Natural killer cell (primary cell): Measurements from ENCODE around the gene NDRG4. TPM values are rescaled to one million over a fixed set of nuclear protein-coding genes. Genes with fewer than 3 reads are reported as not detected.

Experiments
- ATAC-seq, 3 donors: fragments of 150-1000 bp in 2 of 3; fragments of 200-7000 bp in 1 of 3; cut with Tn5 transposase; 1 replicate in 1 of 3; 2 replicates in 2 of 3; pipeline ENCODE4 v1.10.0; 2021; ENCODE audit warnings: mild to moderate bottlenecking in 2 of 3, moderate library complexity in 2 of 3
- DNase-seq, 2 donors: peaks; one replicate each; pipeline versions ENCODE4 v3.0.0 to v3.0.0-alpha.2; 2013 to 2021; ENCODE audit warnings: mixed read lengths in 1 of 2
- H3K27ac ChIP-seq: one replicate; pipeline ENCODE4 v1.5.1; 2013; ENCODE audit warnings: mild to moderate bottlenecking, low read length
- H3K27me3 ChIP-seq: one replicate; pipeline ENCODE4 v1.6.1; 2013; ENCODE audit warnings: low read length; ENCODE audit not compliant: control insufficient read depth, insufficient read depth
- H3K36me3 ChIP-seq: one replicate; pipeline ENCODE4 v1.6.1; 2013; ENCODE audit warnings: low read length; ENCODE audit not compliant: control insufficient read depth, insufficient read depth
- H3K4me1 ChIP-seq: one replicate; pipeline ENCODE4 v1.6.1; 2013; ENCODE audit warnings: low read length; ENCODE audit not compliant: control insufficient read depth, insufficient read depth
- H3K4me3 ChIP-seq: one replicate; pipeline ENCODE4 v1.5.1; 2013; ENCODE audit warnings: low read length
- H3K9me3 ChIP-seq: one replicate; pipeline ENCODE4 v1.6.1; 2013; ENCODE audit warnings: low read length; ENCODE audit not compliant: control insufficient read depth, insufficient read depth
- H3K27ac Mint-ChIP-seq, 2 donors: one replicate each; pipeline ENCODE4 v1.8.0; 2022; ENCODE audit warnings: mild to moderate bottlenecking in 2 of 2, mixed read lengths in 2 of 2, moderate library complexity in 1 of 2
- H3K27me3 Mint-ChIP-seq, 2 donors: one replicate each; pipeline ENCODE4 v1.8.0; 2022; ENCODE audit warnings: low read depth in 2 of 2, mixed read lengths in 2 of 2
- H3K36me3 Mint-ChIP-seq: one replicate; pipeline ENCODE4 v1.8.0; 2022; ENCODE audit warnings: mixed read lengths
- H3K4me1 Mint-ChIP-seq, 2 donors: one replicate each; pipeline ENCODE4 v1.8.0; 2022; ENCODE audit warnings: mixed read lengths in 2 of 2
- H3K4me3 Mint-ChIP-seq: one replicate; pipeline ENCODE4 v1.8.0; 2022; ENCODE audit warnings: mild to moderate bottlenecking, moderate library complexity, mixed read lengths
- H3K9me3 Mint-ChIP-seq, 2 donors: one replicate each; pipeline ENCODE4 v1.8.0; 2022; ENCODE audit warnings: mixed read lengths in 2 of 2
- WGBS: methylation state at CpG from one replicate; pipeline ENCODE4 v1.1.7; 2013; ENCODE audit warnings: missing lambda C conversion rate; ENCODE audit not compliant: insufficient coverage; 5-methylcytosine and 5-hydroxymethylcytosine counted together
- intact Hi-C: fragments of 100-400 bp; cut with micrococcal nuclease; formaldehyde crosslinking; loops from one replicate; pipeline ENCODE4 v1.14.2; 2022
- total RNA-seq, 4 donors: library from RNA; stranded (reverse); fragments of 120-200 nt in 1 of 4; gene quantifications; one replicate each; pipeline versions ENCODE4 v1.2.3 to v1.2.4, GENCODE V29; 2013 to 2022
- TF ChIP-seq, protein P1 (sequence below): fragments of 200-600 bp; IDR thresholded peaks from one replicate; pipeline ENCODE4 v1.8.0; 2022; ENCODE audit warnings: antibody characterized with exemption

The NDRG4 gene
- total RNA-seq, 3 donors from 2014 or later (not counting 1 experiment from before 2014, with no cell fraction given) = not detected

DNA sequence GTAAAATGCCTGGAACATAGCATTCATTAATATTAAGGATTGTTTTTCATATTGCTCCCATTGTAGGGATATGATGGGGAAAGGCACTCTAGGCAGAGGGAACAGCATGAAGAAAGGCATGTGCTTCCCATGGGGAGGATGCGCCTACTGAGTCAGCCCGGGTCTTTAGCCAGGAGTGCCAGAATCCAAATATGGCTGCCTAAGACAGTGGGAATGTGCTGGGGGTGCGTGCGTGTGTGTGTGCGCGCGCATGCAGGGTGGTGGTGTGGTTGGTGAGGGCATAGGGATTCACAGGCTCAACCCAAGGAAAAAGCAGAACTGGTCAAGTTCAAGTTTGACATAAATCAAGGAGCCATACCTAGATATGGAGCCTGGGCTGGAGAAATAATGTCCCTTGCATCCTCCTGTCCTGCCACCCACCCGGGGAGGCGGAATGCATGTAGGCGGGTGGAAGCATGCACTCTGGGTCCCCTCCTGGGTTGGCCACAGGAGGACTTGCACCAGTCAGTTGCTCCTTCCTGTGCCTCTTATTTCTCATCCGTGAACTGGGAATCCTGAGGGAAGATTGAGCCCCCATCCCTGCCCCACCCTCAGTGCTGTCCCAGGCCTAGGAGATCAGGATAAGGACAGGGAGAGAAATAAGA is 18.6 kb upstream of the NDRG4 start:
- Histone ChIP-seq H3K4me1 (no peaks in the 10 kb centered on the region), H3K27me3 (no peaks in the 10 kb centered on the region), H3K36me3 (no peaks in the 10 kb centered on the region), H3K4me3 (no peak overlapping the region), H3K9me3 (no peaks in the 10 kb centered on the region), H3K27ac (no peak overlapping the region)
- TF ChIP-seq, protein P1, sequence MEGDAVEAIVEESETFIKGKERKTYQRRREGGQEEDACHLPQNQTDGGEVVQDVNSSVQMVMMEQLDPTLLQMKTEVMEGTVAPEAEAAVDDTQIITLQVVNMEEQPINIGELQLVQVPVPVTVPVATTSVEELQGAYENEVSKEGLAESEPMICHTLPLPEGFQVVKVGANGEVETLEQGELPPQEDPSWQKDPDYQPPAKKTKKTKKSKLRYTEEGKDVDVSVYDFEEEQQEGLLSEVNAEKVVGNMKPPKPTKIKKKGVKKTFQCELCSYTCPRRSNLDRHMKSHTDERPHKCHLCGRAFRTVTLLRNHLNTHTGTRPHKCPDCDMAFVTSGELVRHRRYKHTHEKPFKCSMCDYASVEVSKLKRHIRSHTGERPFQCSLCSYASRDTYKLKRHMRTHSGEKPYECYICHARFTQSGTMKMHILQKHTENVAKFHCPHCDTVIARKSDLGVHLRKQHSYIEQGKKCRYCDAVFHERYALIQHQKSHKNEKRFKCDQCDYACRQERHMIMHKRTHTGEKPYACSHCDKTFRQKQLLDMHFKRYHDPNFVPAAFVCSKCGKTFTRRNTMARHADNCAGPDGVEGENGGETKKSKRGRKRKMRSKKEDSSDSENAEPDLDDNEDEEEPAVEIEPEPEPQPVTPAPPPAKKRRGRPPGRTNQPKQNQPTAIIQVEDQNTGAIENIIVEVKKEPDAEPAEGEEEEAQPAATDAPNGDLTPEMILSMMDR = no peak
- no peak for DNase-seq
- intact Hi-C loops = no loop called here
- no peak overlapping the region for H3K27ac Mint-ChIP-seq
- peak in 1 of 3 donors; percentile 23 for ATAC-seq
- no peaks in the 10 kb centered on the region for H3K9me3 Mint-ChIP-seq
- H3K4me1 Mint-ChIP-seq = no peaks in the 10 kb centered on the region
- no peaks in the 10 kb centered on the region for H3K36me3 Mint-ChIP-seq
- no peak overlapping the region for H3K4me3 Mint-ChIP-seq
- 93% methylated on average over 11 of the region's 11 CpGs for WGBS
- H3K27me3 Mint-ChIP-seq = no peaks in the 10 kb centered on the region

DNA sequence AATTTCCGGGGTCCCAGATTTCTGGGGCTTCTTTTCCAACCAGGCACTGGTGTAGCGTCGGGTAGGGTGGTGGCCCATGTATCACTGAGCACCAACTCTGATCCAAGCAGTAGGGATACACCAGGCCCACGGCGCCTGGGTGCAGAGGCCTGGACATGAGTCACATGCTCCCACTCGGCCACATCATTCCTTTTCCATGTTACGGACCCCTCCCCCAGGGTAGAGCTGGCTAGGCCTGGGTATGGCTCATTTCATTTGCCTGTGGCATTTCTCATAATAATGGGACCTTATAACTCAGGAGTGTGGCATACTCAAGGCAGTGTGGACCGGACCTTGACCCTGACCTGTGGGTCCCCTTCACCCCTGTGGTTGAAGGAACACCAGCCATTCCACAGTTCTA is 18.0 kb upstream of the NDRG4 start:
- WGBS = 78% methylated on average over 8 of the region's 8 CpGs
- H3K9me3 Mint-ChIP-seq = no peaks in the 10 kb centered on the region
- no peaks in the 10 kb centered on the region for H3K4me1 Mint-ChIP-seq
- no peaks in the 10 kb centered on the region for H3K36me3 ChIP-seq
- H3K4me3 Mint-ChIP-seq = no peak overlapping the region
- DNase-seq (no peak), ATAC-seq (peak in 1 of 3 donors; percentile 15)
- H3K27me3 ChIP-seq = no peaks in the 10 kb centered on the region
- no peaks in the 10 kb centered on the region for H3K9me3 ChIP-seq
- H3K4me1 ChIP-seq = no peaks in the 10 kb centered on the region
- no peak overlapping the region for H3K4me3 ChIP-seq
- H3K27ac ChIP-seq = no peak overlapping the region
- H3K27ac Mint-ChIP-seq = no peak overlapping the region
- no peaks in the 10 kb centered on the region for H3K36me3 Mint-ChIP-seq
- intact Hi-C loops = no loop called here
- no peaks in the 10 kb centered on the region for H3K27me3 Mint-ChIP-seq
- TF ChIP-seq, protein P1 = no peak

DNA sequence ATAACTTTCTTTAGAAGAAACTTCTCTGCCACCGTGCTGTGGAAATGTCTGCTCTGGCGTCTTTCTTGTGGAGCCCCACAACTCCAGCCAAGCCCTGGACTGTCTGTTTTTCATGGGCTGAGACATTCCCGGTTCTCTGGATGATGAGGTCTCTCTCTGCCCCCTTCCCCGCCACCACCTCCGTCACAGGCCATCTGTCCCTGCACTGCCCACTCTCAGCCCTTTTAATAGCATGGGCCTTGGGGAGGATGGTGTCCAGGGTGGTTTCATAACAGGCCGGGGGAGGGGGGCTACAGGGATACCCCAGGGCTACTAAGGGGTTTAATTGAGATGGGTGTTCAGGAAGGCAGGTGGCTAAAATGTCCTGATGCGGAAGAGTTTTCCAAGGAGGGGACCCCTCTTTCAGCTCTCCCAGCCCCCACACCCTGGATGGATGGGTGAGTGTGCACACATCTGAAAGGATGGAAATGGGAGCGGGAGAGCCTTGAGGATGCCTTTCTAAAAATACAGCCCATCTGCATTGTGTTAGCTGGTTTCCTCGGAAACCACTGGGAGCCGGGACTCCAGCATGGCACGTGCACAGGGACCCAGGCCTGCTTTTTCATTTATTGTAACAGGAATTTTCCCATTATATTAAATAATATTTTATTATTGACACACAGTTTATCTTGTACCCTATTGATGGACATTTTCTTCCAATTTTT is 14.6 kb upstream of the NDRG4 start:
- Mint-ChIP-seq H3K27ac (no peak overlapping the region), H3K4me3 (no peak overlapping the region), H3K36me3 (no peaks in the 10 kb centered on the region), H3K9me3 (no peaks in the 10 kb centered on the region), H3K27me3 (no peaks in the 10 kb centered on the region), H3K4me1 (no peaks in the 10 kb centered on the region)
- TF ChIP-seq, protein P1 = no peak
- Histone ChIP-seq H3K27me3 (no peaks in the 10 kb centered on the region), H3K4me3 (no peak overlapping the region), H3K27ac (no peak overlapping the region), H3K9me3 (no peaks in the 10 kb centered on the region), H3K4me1 (peaks cover 8% of the 10 kb centered on the region), H3K36me3 (no peaks in the 10 kb centered on the region)
- WGBS = 78% methylated on average over 7 of the region's 11 CpGs
- DNase-seq = no peak
- ATAC-seq = no peak
- intact Hi-C loops = no loop called here
